Prostate gland (tissue), 2 donors: Measurements from ENCODE around the gene PDXK. TPM values are rescaled to one million over a fixed set of nuclear protein-coding genes. Genes with fewer than 3 reads are reported as not detected.

ENCODE experiments used
- DNase-seq: peaks from one replicate; pipeline ENCODE4 v3.0.0-alpha.2; 2019; ENCODE audit warnings: low spot score
- H3K27ac ChIP-seq, 2 donors: fragments of 200-600 bp; sonication (generic); 2 replicates each; pipeline ENCODE4 v1.5.1; 2017 to 2019
- H3K27me3 ChIP-seq: fragments of 200-600 bp; sonication (generic); replicated peaks from 2 replicates; pipeline ENCODE4 v1.5.1; 2019; ENCODE audit not compliant: insufficient read depth
- H3K36me3 ChIP-seq, 2 donors: fragments of 200-600 bp; sonication (generic); 1 replicate in 1 of 2; 2 replicates in 1 of 2; pipeline versions ENCODE4 v1.5.1 to v1.8.1; 2017 to 2019
- H3K4me1 ChIP-seq: fragments of 200-600 bp; sonication (generic); replicated peaks from 2 replicates; pipeline ENCODE4 v1.5.1; 2019
- H3K4me3 ChIP-seq, 2 donors: fragments of 200-600 bp; sonication (generic); 2 replicates each; pipeline ENCODE4 v1.5.1; 2017 to 2019
- H3K9me3 ChIP-seq: fragments of 200-600 bp; sonication (generic); 2 replicates; pipeline ENCODE4 v1.5.1; 2017
- POLR2A ChIP-seq: fragments of 450-650 bp; IDR thresholded peaks from one replicate; pipeline ENCODE4 v1.6.1; 2016; ENCODE audit warnings: antibody characterized with exemption, mild to moderate bottlenecking
- POLR2AphosphoS5 ChIP-seq: sonication (generic); formaldehyde crosslinking; IDR thresholded peaks from one replicate; pipeline ENCODE4 v1.6.1; 2017; ENCODE audit warnings: antibody characterized with exemption
- WGBS: methylation state at CpG from one replicate; pipeline ENCODE4 v1.1.5; 2018; 5-methylcytosine and 5-hydroxymethylcytosine counted together
- intact Hi-C: fragments of 100-400 bp; cut with DNase I; formaldehyde crosslinking; loops from one replicate; pipeline ENCODE4 v1.14.2; 2022
- total RNA-seq, 2 donors: library from RNA; depleted of rRNA; stranded (reverse); fragments of >200 nt; gene quantifications; one replicate each; pipeline ENCODE4 v1.1.0, GENCODE V29; 2016
- TF ChIP-seq, protein P1 (sequence below), 4 experiments: fragments of 200-600 bp in 2 of 4; fragments of 450-650 bp in 2 of 4; sonication (generic) in 2 of 4; IDR thresholded peaks; 1 replicate in 3 of 4; 2 replicates in 1 of 4; pipeline ENCODE4 v1.5.1; 2016 to 2019; ENCODE audit warnings: antibody characterized with exemption in 4 of 4, mild to moderate bottlenecking in 2 of 4, moderate library complexity in 2 of 4

Gene PDXK
- total RNA-seq, 2 donors from 2014 or later = 61.4 to 161 TPM

GRCh38 chr21:43736224-43736883, 17.4 kb downstream of the PDXK start:
- WGBS = 89% methylated on average over 25 of the region's 25 CpGs
- Histone ChIP-seq H3K4me1 (peaks cover 13% of the 10 kb centered on the region), H3K27ac (no peak overlapping the region), H3K27me3 (no peaks in the 10 kb centered on the region), H3K9me3 (no peaks in the 10 kb centered on the region), H3K36me3 (no peaks in the 10 kb centered on the region), H3K4me3 (no peak overlapping the region)
- no peak for DNase-seq
- TF ChIP-seq, protein P1, sequence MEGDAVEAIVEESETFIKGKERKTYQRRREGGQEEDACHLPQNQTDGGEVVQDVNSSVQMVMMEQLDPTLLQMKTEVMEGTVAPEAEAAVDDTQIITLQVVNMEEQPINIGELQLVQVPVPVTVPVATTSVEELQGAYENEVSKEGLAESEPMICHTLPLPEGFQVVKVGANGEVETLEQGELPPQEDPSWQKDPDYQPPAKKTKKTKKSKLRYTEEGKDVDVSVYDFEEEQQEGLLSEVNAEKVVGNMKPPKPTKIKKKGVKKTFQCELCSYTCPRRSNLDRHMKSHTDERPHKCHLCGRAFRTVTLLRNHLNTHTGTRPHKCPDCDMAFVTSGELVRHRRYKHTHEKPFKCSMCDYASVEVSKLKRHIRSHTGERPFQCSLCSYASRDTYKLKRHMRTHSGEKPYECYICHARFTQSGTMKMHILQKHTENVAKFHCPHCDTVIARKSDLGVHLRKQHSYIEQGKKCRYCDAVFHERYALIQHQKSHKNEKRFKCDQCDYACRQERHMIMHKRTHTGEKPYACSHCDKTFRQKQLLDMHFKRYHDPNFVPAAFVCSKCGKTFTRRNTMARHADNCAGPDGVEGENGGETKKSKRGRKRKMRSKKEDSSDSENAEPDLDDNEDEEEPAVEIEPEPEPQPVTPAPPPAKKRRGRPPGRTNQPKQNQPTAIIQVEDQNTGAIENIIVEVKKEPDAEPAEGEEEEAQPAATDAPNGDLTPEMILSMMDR (IDR thresholded peaks at IDR 0.05) = no peak
- intact Hi-C loops = no loop called here

GRCh38 chr21:43737158-43737950, 18.4 kb downstream of the PDXK start:
- Histone ChIP-seq H3K9me3 (no peaks in the 10 kb centered on the region), H3K36me3 (no peaks in the 10 kb centered on the region), H3K4me3 (no peak overlapping the region), H3K27ac (no peak overlapping the region), H3K27me3 (no peaks in the 10 kb centered on the region), H3K4me1 (peaks cover 13% of the 10 kb centered on the region)
- no peak for DNase-seq
- 88% methylated on average over 35 of the region's 35 CpGs for whole genome bisulfite sequencing
- intact Hi-C loops = no loop called here
- TF ChIP-seq POLR2AphosphoS5 (no peak), POLR2A (no peak)
- TF ChIP-seq, protein P1 (IDR thresholded peaks at IDR 0.05) = no peak

DNA sequence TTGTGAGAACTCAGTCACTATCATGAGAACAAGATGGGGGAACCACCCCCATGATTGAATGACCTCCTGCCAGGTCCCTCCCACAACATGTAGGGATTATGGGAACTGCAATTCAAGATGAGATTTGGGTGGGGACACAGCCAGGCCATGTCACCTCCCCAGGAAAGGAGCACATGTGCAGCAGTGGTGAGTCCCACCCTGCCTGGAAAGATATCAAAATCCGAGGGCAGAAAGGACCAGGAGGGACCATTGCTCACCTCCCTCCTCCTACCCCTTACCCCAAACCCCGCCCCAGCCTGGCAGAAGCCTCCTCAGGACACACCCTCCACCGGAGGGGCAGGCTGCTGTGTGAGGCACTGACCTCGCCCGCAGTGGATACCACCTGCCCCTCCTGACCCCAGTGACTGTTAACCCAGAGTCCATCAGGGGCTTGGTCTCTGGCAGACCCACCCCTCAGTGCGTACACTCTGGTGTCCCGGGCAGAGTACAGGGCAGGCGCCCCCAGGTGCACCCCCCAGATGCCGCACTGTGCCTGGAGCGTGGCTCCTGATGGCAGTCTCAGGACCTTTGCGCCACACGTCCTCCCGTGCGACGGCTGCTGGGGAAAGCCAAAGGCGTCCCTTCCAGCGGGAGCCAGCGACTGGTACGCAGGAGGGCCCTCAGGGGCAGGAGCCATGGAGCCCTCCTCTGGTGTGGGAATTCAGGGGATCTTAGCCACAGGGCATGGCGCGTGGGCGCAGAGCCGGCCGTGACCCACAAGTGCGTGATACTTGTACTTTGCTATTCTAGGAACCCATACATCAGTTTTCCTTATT, 20.9 kb downstream of the PDXK start:
- no peak for DNase-seq
- WGBS = 84% methylated on average over 25 of the region's 25 CpGs
- Histone ChIP-seq H3K4me1 (peaks cover under 1% of the 10 kb centered on the region), H3K36me3 (peaks cover 0 to 5% of the 10 kb centered on the region in 2 donors), H3K27ac (peak overlapping the region; percentile 70 to 72), H3K27me3 (no peaks in the 10 kb centered on the region), H3K4me3 (no peak overlapping the region), H3K9me3 (no peaks in the 10 kb centered on the region)
- intact Hi-C loops = no loop called here
- no peak for TF ChIP-seq POLR2AphosphoS5
- TF ChIP-seq POLR2A = no peak
- TF ChIP-seq, protein P1 (IDR thresholded peaks at IDR 0.05) = no peak

- no peaks in the 10 kb centered on the region for H3K27me3 ChIP-seq
- 34% methylated on average over 24 of the region's 25 CpGs for WGBS
- peak; percentile 77 for DNase-seq
- no peak overlapping the region for H3K4me3 ChIP-seq
- intact Hi-C loops = no loop called here
- TF ChIP-seq POLR2AphosphoS5 (peak; percentile 56), POLR2A (peak; percentile 34)
- TF ChIP-seq, protein P1 (IDR thresholded peaks at IDR 0.05) = no peak
- H3K9me3 ChIP-seq = no peaks in the 10 kb centered on the region
- H3K27ac ChIP-seq = peak overlapping the region; percentile 70 to 72
- no peaks in the 10 kb centered on the region for H3K4me1 ChIP-seq
- peaks cover 0 to 7% of the 10 kb centered on the region in 2 donors for H3K36me3 ChIP-seq
Measured at GRCh38 chr21:43740497-43741156, 21.7 kb downstream of the PDXK start.
